K562 (cell line): Measurements from ENCODE around the gene ABHD16A. TPM values are rescaled to one million over a fixed set of nuclear protein-coding genes. Genes with fewer than 3 reads are reported as not detected.

Source experiments
- E2F1 ChIP-seq: sonication (generic); formaldehyde crosslinking; IDR thresholded peaks from 2 replicates; pipeline ENCODE4 v1.8.1; 2023; ENCODE audit warnings: mild to moderate bottlenecking, missing genetic modification reagents, moderate library complexity
- ELF4 ChIP-seq: fragments of 450-650 bp; formaldehyde crosslinking; IDR thresholded peaks from 2 replicates; pipeline ENCODE4 v1.4.0; 2022; ENCODE audit warnings: missing genetic modification characterization
- ETS2 ChIP-seq: IDR thresholded peaks from 2 replicates; pipeline ENCODE4 v1.6.1; 2016; ENCODE audit warnings: borderline replicate concordance, missing genetic modification characterization, mild to moderate bottlenecking, moderate library complexity, missing compliant biosample characterization; ENCODE audit not compliant: poor library complexity, severe bottlenecking
- FOXP1 ChIP-seq: sonication (generic); formaldehyde crosslinking; IDR thresholded peaks from 2 replicates; pipeline ENCODE4 v1.8.0; 2022; ENCODE audit warnings: mild to moderate bottlenecking, missing genetic modification reagents
- GABPB1 ChIP-seq: sonication (generic); formaldehyde crosslinking; IDR thresholded peaks from 2 replicates; pipeline ENCODE4 v1.8.0; 2022; ENCODE audit warnings: mild to moderate bottlenecking, missing genetic modification reagents
- JUND ChIP-seq, 2 experiments: IDR thresholded peaks; 2 replicates in 1 of 2; 3 replicates in 1 of 2; pipeline ENCODE4 v1.6.1; 2011; ENCODE audit warnings: borderline replicate concordance in 2 of 2, low read depth in 2 of 2, low read length in 2 of 2, improper control_type of control experiment in 1 of 2, missing biosample characterization in 1 of 2, missing genetic modification characterization in 1 of 2, missing genetic modification reagents in 1 of 2
- MTA1 ChIP-seq: fragments of 450-650 bp; IDR thresholded peaks from 2 replicates; pipeline ENCODE4 v1.6.1; 2017; ENCODE audit warnings: borderline replicate concordance
- PKNOX1 ChIP-seq: fragments of 450-650 bp; IDR thresholded peaks from 2 replicates; pipeline ENCODE4 v1.6.1; 2016
- PRMT5 ChIP-seq: sonication (generic); formaldehyde crosslinking; IDR thresholded peaks from 2 replicates; pipeline ENCODE4 v1.5.0; 2020; ENCODE audit warnings: missing genetic modification reagents
- SAFB2 ChIP-seq: fragments of 200-400 bp; formaldehyde crosslinking; IDR thresholded peaks from 2 replicates; pipeline ENCODE4 v1.6.1; 2018; ENCODE audit warnings: borderline replicate concordance, low read length, low read depth, moderate library complexity; ENCODE audit not compliant: severe bottlenecking
- SMAD3 ChIP-seq: fragments of 450-650 bp; formaldehyde crosslinking; conservative IDR thresholded peaks from 2 replicates; pipeline ENCODE4 v1.4.0; 2020; ENCODE audit warnings: mild to moderate bottlenecking
- TSHZ1 ChIP-seq: fragments of 250-450 bp; sonication (Bioruptor Pico); IDR thresholded peaks from 2 replicates; pipeline ENCODE4 v1.4.0; 2020; ENCODE audit warnings: mild to moderate bottlenecking, moderate library complexity
- YY1 ChIP-seq, 3 experiments: IDR thresholded peaks; 2 replicates each; pipeline ENCODE4 v1.6.1; 2011; ENCODE audit warnings: low read length in 2 of 3, mild to moderate bottlenecking in 2 of 3, moderate library complexity in 2 of 3, borderline replicate concordance in 1 of 3, control low read depth in 1 of 3, low read depth in 1 of 3; ENCODE audit not compliant: insufficient read depth in 3 of 3, insufficient replicate concordance in 2 of 3, control insufficient read depth in 1 of 3, insufficient read length in 1 of 3; ENCODE audit errors: extremely low read depth in 1 of 3
- ZKSCAN8 ChIP-seq: fragments of 200-800 bp; sonication (Bioruptor generic); IDR thresholded peaks from 2 replicates; pipeline ENCODE4 v1.6.1; 2016; ENCODE audit warnings: missing genetic modification characterization, missing compliant biosample characterization
- ZNF274 ChIP-seq: IDR thresholded peaks from 2 replicates; pipeline ENCODE4 v1.6.1; 2011; ENCODE audit warnings: low read depth, mild to moderate bottlenecking, low read length, moderate library complexity, borderline replicate concordance
- ZNF316 ChIP-seq: fragments of 450-650 bp; IDR thresholded peaks from 2 replicates; pipeline ENCODE4 v1.6.1; 2016
- polyA plus RNA-seq, 8 experiments: library from polyadenylated mRNA; depleted of rRNA in 4 of 8; stranded (reverse) in 5 of 8; unstranded in 3 of 8; fragments of >200 nt; fragmentation: Nextera tagmentation in 2 of 8; fragmentation: Illumina TruSeq in 1 of 8; extraction: Ambion mirVana in 2 of 8; extraction: Trizol in 1 of 8; gene quantifications; 2 replicates each; pipeline versions ENCODE4 v1.2.1 to v1.2.3, GENCODE V29; 2011 to 2014; ENCODE audit warnings: inconsistent platforms in 1 of 8, missing spikeins in 1 of 8
- total RNA-seq, 7 experiments: library from RNA; depleted of rRNA in 6 of 7; stranded (reverse); fragments of >200 nt in 6 of 7; fragmentation: Illumina TruSeq in 2 of 7; extraction: Trizol in 2 of 7; gene quantifications; 2 replicates each; pipeline versions ENCODE4 v1.2.1 to v1.2.3, GENCODE V29; 2011 to 2021; ENCODE audit warnings: low replicate concordance in 1 of 7

Gene ABHD16A
- total and polyA plus RNA-seq, 9 of the 15 experiments (the other 6 are each of a cell fraction or from before 2014, with no cell fraction given) = 25.8 to 120 (median 81.6) TPM

GRCh38 chr6:31730631-31731086, 27.5 kb upstream of the ABHD16A start (continued):
- TF ChIP-seq TSHZ1 (CRISPR knock-in tag) = 0 out of 2 replicates have a peak, but pooled peaks have one; percentile 42
- TF ChIP-seq ZKSCAN8 (CRISPR knock-in tag) = no peak
- TF ChIP-seq ELF4 (CRISPR knock-in tag) = no peak
- TF ChIP-seq E2F1 = no peak
- TF ChIP-seq MTA1 = 0 out of 2 replicates have a peak, but pooled peaks have one; percentile 51
- TF ChIP-seq JUND (IDR thresholded peaks at IDR 0.05; ENCODE audit: borderline replicate concordance, low read depth, low read length) = no peak
- 0 out of 3 replicates have a peak, but pooled peaks have one; percentile 13 for TF ChIP-seq JUND (tag; IDR thresholded peaks at IDR 0.05; ENCODE audit: borderline replicate concordance, low read depth, low read length)
- TF ChIP-seq ETS2 (tag) = no peak
- TF ChIP-seq PKNOX1 = no peak
- 0 out of 2 replicates have a peak, but pooled peaks have one; percentile 13 for TF ChIP-seq FOXP1
- peak in 1 of 3 experiments; percentile 28 for TF ChIP-seq YY1 (IDR thresholded peaks at IDR 0.05; ENCODE audit: borderline replicate concordance in 1 of 3, control insufficient read depth in 1 of 3, extremely low read depth in 1 of 3, insufficient read depth in 3 of 3, insufficient read length in 1 of 3, insufficient replicate concordance in 2 of 3, low read depth in 1 of 3, low read length in 2 of 3)
- TF ChIP-seq ZNF316 = no peak
- TF ChIP-seq GABPB1 (CRISPR knock-in tag) = no peak
- no peak for TF ChIP-seq SAFB2
- no peak for TF ChIP-seq PRMT5 (CRISPR knock-in tag)
- TF ChIP-seq SMAD3 (CRISPR knock-in tag) = no peak
- TF ChIP-seq ZNF274 = 0 out of 2 replicates have a peak, but pooled peaks have one; percentile 13
